Ectodermal cell (in vitro differentiated cells): ENCODE results near the gene CDKL1.

Experiments used
- H3K27ac ChIP-seq: 2 replicates; pipeline ENCODE4 v1.7.0; 2013; ENCODE audit warnings: mild to moderate bottlenecking, low read depth, low read length; ENCODE audit not compliant: insufficient read depth, poor library complexity, severe bottlenecking
- H3K27me3 ChIP-seq: 2 replicates; pipeline ENCODE4 v1.7.0; 2013; ENCODE audit warnings: mild to moderate bottlenecking, low read length; ENCODE audit not compliant: insufficient read depth, control insufficient read depth, poor library complexity, severe bottlenecking
- H3K36me3 ChIP-seq: one replicate; pipeline ENCODE4 v1.7.0; 2013; ENCODE audit warnings: low read length; ENCODE audit not compliant: control insufficient read depth, insufficient read depth
- H3K4me1 ChIP-seq: one replicate; pipeline ENCODE4 v1.7.0; 2013; ENCODE audit warnings: low read length; ENCODE audit not compliant: control insufficient read depth, insufficient read depth
- H3K4me3 ChIP-seq: 2 replicates; pipeline ENCODE4 v1.7.0; 2013; ENCODE audit warnings: low read depth, low read length, control low read depth; ENCODE audit not compliant: insufficient read depth
- H3K9me3 ChIP-seq: 2 replicates; pipeline ENCODE4 v1.7.0; 2013; ENCODE audit warnings: mild to moderate bottlenecking, low read length, moderate library complexity; ENCODE audit not compliant: control insufficient read depth
- WGBS, 2 experiments: methylation state at CpG; one replicate each; pipeline ENCODE4 v1.1.7; 2013; ENCODE audit warnings: missing lambda C conversion rate in 2 of 2; 5-methylcytosine and 5-hydroxymethylcytosine counted together

The CDKL1 gene

DNA sequence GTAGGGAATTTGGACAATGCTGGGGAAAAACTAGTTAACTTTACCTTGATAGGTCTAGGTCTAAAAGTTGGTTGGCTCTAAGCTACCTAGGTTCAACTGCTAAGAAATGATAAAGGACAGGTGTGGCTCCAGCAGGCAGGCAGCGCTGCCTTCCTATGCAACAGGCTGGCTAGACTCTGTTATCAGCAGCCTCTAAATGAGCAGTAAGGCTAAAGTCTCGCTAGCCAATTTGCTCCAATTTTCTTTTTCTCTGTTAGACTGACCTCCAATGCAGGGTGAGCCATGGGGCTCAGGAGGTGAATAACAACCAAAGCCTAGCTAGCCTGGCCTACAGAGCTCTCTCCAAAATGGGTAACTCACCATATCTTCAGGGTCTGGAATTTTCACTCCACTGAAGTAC lies 58.1 kb downstream of the CDKL1 start:
- H3K27ac ChIP-seq = no peak overlapping the region
- WGBS, 2 experiments = 94% methylated on average over 2 of the region's 2 CpGs
- H3K27me3 ChIP-seq = no peaks in the 10 kb centered on the region
- no peaks in the 10 kb centered on the region for H3K36me3 ChIP-seq
- H3K4me1 ChIP-seq = peaks cover 15% of the 10 kb centered on the region
- no peaks in the 10 kb centered on the region for H3K9me3 ChIP-seq
- H3K4me3 ChIP-seq = no peak overlapping the region

DNA sequence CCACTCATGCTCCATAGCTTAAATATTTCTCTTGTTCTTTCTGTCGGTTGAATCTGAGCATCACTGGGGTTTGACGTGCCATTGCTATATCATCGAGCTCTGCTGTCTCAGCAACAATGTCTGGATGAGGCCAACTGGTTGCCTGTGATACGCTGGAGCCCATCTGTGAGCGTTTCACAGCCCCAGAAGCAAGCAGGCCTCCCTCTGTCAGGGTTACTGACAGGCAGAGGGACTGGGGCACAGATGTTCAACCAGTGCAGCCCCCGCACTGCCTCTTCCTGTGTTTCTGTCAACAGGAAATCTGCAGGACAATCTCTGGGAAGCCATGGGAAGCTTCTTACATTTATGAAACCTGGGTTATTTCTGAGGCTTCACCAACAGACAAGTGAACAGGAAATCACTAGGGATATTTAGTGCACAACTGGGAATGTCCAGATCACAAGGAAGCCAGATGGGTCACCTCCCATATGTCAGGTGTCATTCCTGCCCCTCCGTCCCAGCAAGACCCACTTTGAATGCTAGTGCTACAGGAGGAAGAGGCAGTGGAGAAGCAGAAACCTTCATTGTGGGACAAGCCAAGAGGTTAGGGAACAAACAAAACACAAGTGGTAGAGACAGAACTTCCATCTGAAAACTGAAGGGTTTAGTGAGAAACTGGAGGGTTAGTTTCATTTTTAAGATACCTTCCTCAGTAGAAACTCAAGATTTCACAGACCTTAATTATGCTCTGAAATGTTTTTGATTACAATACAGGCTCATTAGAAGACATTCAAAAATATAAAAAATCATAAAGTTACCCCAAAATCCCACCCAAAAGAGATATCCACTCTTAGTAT lies 60.5 kb downstream of the CDKL1 start:
- peaks cover 18% of the 10 kb centered on the region for H3K4me1 ChIP-seq
- no peaks in the 10 kb centered on the region for H3K27me3 ChIP-seq
- no peaks in the 10 kb centered on the region for H3K9me3 ChIP-seq
- H3K36me3 ChIP-seq = no peaks in the 10 kb centered on the region
- H3K4me3 ChIP-seq = no peak overlapping the region
- peak overlapping the region; percentile 67 for H3K27ac ChIP-seq
- WGBS, 2 experiments = 54 to 66% methylated on average over 7 of the region's 7 CpGs

DNA sequence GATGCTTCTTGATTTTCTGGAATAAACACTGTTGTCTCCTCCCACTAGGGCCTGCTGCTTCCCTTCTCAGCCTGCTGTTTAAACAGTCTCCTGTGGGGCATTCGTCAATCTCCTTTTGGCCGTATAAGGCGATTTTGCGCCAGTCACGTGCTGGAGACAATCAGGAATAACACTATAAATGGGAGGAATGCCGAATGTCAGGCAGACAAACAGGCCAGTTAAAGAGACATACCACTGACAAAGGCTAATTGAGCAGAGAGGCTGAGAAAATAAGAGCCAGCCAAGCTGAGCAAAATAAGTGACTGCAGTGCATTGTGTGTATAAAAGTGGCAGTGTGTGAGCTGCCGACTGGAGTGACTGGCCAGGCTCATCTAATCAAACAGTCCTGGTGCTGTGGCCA lies 61.3 kb downstream of the CDKL1 start:
- Histone ChIP-seq H3K27me3 (no peaks in the 10 kb centered on the region), H3K27ac (peak overlapping the region; percentile 67), H3K4me1 (peaks cover 15% of the 10 kb centered on the region), H3K9me3 (no peaks in the 10 kb centered on the region), H3K4me3 (no peak overlapping the region), H3K36me3 (no peaks in the 10 kb centered on the region)
- WGBS, 2 experiments = 22 to 36% methylated on average over 7 of the region's 7 CpGs

DNA sequence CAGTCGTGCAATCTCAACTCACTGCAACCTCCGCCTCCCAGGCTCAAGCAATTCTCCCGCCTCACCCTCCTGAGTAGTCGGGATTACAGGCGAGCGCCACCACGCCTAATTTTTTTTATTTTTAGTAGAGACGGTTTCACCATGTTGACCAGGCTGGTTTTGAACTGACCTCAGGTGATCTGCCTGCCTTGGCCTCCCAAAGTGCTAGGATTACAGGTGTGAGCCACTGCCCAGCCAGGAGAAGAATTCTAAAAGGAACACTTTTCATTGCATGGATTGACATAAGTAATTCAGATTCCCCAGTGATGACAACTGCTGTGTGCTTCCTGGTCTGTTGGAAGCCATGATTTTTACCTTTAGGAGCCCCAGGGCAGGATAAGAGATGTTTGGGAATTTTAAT lies 62.5 kb downstream of the CDKL1 start:
- H3K27ac ChIP-seq = no peak overlapping the region
- H3K4me1 ChIP-seq = peaks cover 15% of the 10 kb centered on the region
- H3K9me3 ChIP-seq = no peaks in the 10 kb centered on the region
- H3K27me3 ChIP-seq = no peaks in the 10 kb centered on the region
- no peak overlapping the region for H3K4me3 ChIP-seq
- 90 to 91% methylated on average over 8 of the region's 8 CpGs for WGBS, 2 experiments
- peaks cover under 1% of the 10 kb centered on the region for H3K36me3 ChIP-seq

DNA sequence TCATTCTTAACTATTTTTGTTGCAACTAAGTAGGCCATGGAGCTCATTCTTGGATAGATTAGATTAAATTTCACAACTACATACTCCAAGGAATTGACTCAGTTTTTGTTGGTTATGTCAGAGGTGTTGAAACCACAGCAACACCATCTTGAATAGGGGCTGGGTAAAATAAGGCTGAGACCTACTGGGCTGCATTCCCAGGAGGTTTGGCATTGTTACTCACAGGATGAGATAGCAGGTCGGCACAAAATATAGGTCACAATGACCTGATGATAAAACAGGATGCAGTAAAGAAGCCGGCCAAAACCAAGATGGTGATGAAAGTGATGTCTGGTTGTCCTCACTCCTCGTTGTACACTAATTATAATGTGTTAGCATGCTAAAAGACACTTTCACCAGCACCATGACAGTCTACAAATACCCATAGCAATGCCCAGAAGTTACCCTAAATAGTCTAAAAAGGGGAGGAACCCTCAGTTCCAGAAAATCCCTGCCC lies 63.6 kb downstream of the CDKL1 start:
- Histone ChIP-seq H3K9me3 (no peaks in the 10 kb centered on the region), H3K36me3 (peaks cover 2% of the 10 kb centered on the region), H3K27ac (no peak overlapping the region), H3K27me3 (no peaks in the 10 kb centered on the region), H3K4me3 (no peak overlapping the region), H3K4me1 (peaks cover 15% of the 10 kb centered on the region)
- WGBS, 2 experiments = 86% methylated on average over 3 of the region's 3 CpGs

DNA sequence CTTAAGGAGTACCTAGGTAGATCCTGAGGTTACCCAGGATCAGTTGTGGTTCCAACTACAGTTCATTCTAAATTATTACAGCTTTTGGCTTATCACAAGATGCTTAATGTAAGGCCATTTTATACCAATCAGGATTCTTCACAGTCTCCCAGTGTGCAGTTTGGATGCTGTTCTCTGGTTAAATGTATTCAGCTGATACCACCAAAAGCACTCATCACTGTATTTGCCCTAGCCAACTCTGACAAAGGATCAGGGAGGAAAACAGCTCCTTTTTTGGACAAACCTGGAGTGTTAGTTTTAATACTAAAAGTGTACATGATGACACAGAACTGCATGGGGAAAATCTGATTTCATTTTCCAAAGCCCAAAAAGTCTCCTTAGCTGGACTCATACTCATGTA lies 65.1 kb downstream of the CDKL1 start:
- H3K4me3 ChIP-seq = no peak overlapping the region
- no peaks in the 10 kb centered on the region for H3K27me3 ChIP-seq
- no peaks in the 10 kb centered on the region for H3K9me3 ChIP-seq
- peaks cover 2% of the 10 kb centered on the region for H3K36me3 ChIP-seq
- H3K27ac ChIP-seq = no peak overlapping the region
- H3K4me1 ChIP-seq = peaks cover 15% of the 10 kb centered on the region

DNA sequence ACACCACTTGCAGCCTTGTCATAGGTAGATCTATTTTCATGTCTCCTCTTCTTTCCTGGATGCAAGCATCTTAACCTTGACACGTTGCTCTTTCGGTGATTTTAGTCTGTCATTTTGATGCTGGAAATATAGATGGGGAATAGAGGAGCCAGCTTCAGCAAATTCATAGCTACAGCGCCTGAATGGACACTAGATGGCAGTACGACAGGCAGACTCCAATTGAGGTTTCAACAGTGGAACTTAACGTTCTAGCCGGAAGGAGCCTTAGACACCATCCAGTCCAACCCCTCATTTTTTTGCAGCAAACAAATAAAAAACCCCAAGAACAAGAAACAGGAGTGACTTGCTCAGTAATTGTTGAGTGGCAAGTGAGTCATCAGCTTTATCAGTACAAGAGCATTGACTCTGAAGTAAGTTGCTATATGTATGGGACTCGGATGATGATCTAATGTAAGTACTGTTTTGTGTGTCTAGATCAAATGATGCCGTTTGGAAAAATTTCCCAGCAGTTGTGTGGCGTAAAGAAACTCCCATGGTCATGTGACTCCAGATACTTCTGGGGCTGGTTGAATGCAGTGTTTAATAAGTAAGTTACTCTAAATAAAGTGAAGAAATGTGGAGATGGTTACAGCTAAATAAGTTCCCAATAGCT lies 75.5 kb downstream of the CDKL1 start:
- no peaks in the 10 kb centered on the region for H3K9me3 ChIP-seq
- H3K4me1 ChIP-seq = no peaks in the 10 kb centered on the region
- 36 to 46% methylated on average over 9 of the region's 9 CpGs for WGBS, 2 experiments
- no peaks in the 10 kb centered on the region for H3K27me3 ChIP-seq
- no peak overlapping the region for H3K27ac ChIP-seq
- H3K36me3 ChIP-seq = no peaks in the 10 kb centered on the region
- no peak overlapping the region for H3K4me3 ChIP-seq

DNA sequence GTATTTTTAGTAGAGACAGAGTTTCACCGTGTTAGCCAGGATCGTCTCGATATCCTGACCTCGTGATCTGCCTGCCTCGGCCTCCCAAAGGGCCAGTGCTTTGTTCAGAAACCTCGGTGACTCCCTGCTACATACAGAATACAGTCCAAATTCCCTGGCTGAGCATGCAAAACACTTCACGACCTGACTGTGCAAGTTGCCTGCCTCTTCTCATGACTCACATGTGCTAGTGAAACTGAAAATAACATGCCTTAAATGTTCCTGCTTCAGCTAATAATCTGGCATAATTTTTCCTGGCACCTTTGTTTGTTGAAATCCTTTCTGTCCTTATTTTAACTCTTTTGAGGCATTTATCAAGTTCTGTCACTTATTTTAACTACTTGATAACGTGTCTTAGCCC lies 76.4 kb downstream of the CDKL1 start:
- Histone ChIP-seq H3K4me1 (no peaks in the 10 kb centered on the region), H3K36me3 (no peaks in the 10 kb centered on the region), H3K9me3 (no peaks in the 10 kb centered on the region), H3K27ac (no peak overlapping the region), H3K27me3 (no peaks in the 10 kb centered on the region), H3K4me3 (no peak overlapping the region)
- WGBS, 2 experiments = 80 to 84% methylated on average over 8 of the region's 8 CpGs

DNA sequence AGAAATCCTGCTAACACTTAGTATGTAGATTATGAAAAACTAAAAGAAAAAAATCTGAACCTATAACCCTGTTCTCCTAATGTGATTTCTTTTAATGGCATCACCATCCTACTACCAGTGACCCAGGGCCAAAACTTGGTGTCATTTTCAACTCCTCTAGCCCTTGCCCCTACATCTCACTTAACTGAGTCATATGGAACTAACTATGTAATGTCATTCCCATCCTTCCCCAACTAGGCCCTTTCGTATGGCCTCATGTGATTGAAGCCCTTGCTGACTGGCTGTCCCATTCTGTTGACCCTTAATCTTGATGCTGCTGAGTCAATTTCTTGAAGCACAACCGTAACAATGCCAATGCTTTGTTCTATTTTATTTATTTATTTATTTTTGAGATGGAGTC lies 77.0 kb downstream of the CDKL1 start:
- Histone ChIP-seq H3K36me3 (no peaks in the 10 kb centered on the region), H3K4me1 (no peaks in the 10 kb centered on the region), H3K27me3 (no peaks in the 10 kb centered on the region), H3K4me3 (no peak overlapping the region), H3K27ac (no peak overlapping the region), H3K9me3 (no peaks in the 10 kb centered on the region)
- 93 to 95% methylated on average over 2 of the region's 2 CpGs for WGBS, 2 experiments

DNA sequence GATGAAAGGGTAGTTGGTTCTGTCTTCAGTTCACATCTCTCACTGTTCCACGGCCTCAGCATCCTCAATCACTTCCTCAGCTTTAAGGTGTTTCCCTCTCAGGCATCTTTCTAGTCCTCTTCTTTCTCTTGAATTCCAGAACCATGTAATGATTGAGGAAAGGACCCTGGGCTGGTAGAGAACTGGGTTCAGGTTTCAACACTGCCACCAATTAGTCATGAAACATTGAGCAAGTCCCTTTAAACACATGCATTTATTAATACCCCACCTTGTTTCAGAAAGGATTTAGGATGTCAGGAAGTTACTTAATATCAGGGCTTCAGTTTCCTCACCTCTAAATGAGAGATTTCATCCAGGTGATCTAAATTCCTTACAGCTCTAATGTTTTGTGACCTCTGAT lies 77.4 kb downstream of the CDKL1 start:
- Histone ChIP-seq H3K4me3 (no peak overlapping the region), H3K27me3 (no peaks in the 10 kb centered on the region), H3K27ac (no peak overlapping the region), H3K4me1 (no peaks in the 10 kb centered on the region), H3K9me3 (no peaks in the 10 kb centered on the region), H3K36me3 (peaks cover 2% of the 10 kb centered on the region)
- WGBS, 2 experiments = 100% methylated on average over 1 of the region's 1 CpG
